H9 (cell line): ENCODE measurements around the gene PHACTR4. TPM values are rescaled to one million over a fixed set of nuclear protein-coding genes. Genes with fewer than 3 reads are reported as not detected.

Source experiments
- DNase-seq: peaks from one replicate; pipeline ENCODE4 v3.0.0-alpha.2; 2017
- H2AFZ ChIP-seq: one replicate; pipeline ENCODE4 v1.6.1; 2013; ENCODE audit warnings: mild to moderate bottlenecking, low read length, control low read depth, moderate library complexity
- H2AK5ac ChIP-seq: 2 replicates; pipeline ENCODE4 v1.6.1; 2013; ENCODE audit warnings: low read length, control low read depth, mixed read lengths; ENCODE audit not compliant: insufficient read length
- H2BK120ac ChIP-seq: one replicate; pipeline ENCODE4 v1.6.1; 2013; ENCODE audit warnings: low read depth, mild to moderate bottlenecking, low read length, control low read depth, inconsistent platforms; ENCODE audit not compliant: poor library complexity, severe bottlenecking
- H2BK12ac ChIP-seq: 2 replicates; pipeline ENCODE4 v1.6.1; 2013; ENCODE audit warnings: low read length, control low read depth, mixed read lengths, low read depth; ENCODE audit not compliant: insufficient read length
- H2BK15ac ChIP-seq: 2 replicates; pipeline ENCODE4 v1.6.1; 2013; ENCODE audit warnings: low read depth, low read length, control low read depth
- H2BK20ac ChIP-seq: one replicate; pipeline ENCODE4 v1.6.1; 2013; ENCODE audit warnings: low read depth, mild to moderate bottlenecking, low read length, control low read depth, inconsistent platforms; ENCODE audit not compliant: poor library complexity, severe bottlenecking
- H2BK5ac ChIP-seq: 2 replicates; pipeline ENCODE4 v1.6.1; 2013; ENCODE audit warnings: low read length, control low read depth, mixed read lengths; ENCODE audit not compliant: insufficient read length
- H3K14ac ChIP-seq: 2 replicates; pipeline ENCODE4 v1.6.1; 2013; ENCODE audit warnings: low read length, control low read depth; ENCODE audit not compliant: insufficient read depth
- H3K18ac ChIP-seq: 2 replicates; pipeline ENCODE4 v1.6.1; 2013; ENCODE audit warnings: low read depth, mild to moderate bottlenecking, mixed read lengths, low read length, control low read depth; ENCODE audit not compliant: insufficient read length
- H3K23ac ChIP-seq: 2 replicates; pipeline ENCODE4 v1.6.1; 2013; ENCODE audit warnings: low read length, control low read depth, mixed read lengths, low read depth; ENCODE audit not compliant: insufficient read length
- H3K23me2 ChIP-seq: 2 replicates; pipeline ENCODE4 v1.6.1; 2013; ENCODE audit warnings: low read depth, mild to moderate bottlenecking, mixed read lengths, low read length, control low read depth; ENCODE audit not compliant: insufficient read length, poor library complexity, severe bottlenecking
- H3K27ac ChIP-seq: 2 replicates; pipeline ENCODE4 v1.5.1; 2013; ENCODE audit warnings: low read length, control low read depth, mixed read lengths, low read depth; ENCODE audit not compliant: insufficient read length
- H3K27me3 ChIP-seq: 2 replicates; pipeline ENCODE4 v1.6.1; 2013; ENCODE audit warnings: low read length, control low read depth, inconsistent platforms; ENCODE audit not compliant: insufficient read depth
- H3K4ac ChIP-seq: 2 replicates; pipeline ENCODE4 v1.6.1; 2013; ENCODE audit warnings: low read depth, mild to moderate bottlenecking, control low read depth, inconsistent platforms, low read length, moderate library complexity
- H3K4me1 ChIP-seq: 2 replicates; pipeline ENCODE4 v1.6.1; 2013; ENCODE audit warnings: low read length, control low read depth, inconsistent platforms; ENCODE audit not compliant: insufficient read depth
- H3K4me2 ChIP-seq: 2 replicates; pipeline ENCODE4 v1.6.1; 2013; ENCODE audit warnings: low read length, control low read depth, mixed read lengths; ENCODE audit not compliant: insufficient read length, insufficient read depth
- H3K56ac ChIP-seq: 2 replicates; pipeline ENCODE4 v1.6.1; 2013; ENCODE audit warnings: low read depth, mild to moderate bottlenecking, mixed read lengths, low read length, control low read depth; ENCODE audit not compliant: insufficient read length
- H3K79me1 ChIP-seq: 2 replicates; pipeline ENCODE4 v1.6.1; 2013; ENCODE audit warnings: low read depth, mild to moderate bottlenecking, moderate library complexity, low read length, control low read depth, inconsistent platforms; ENCODE audit not compliant: insufficient read depth, poor library complexity, severe bottlenecking
- H3K79me2 ChIP-seq: 2 replicates; pipeline ENCODE4 v1.6.1; 2013; ENCODE audit warnings: low read length, control low read depth, inconsistent platforms; ENCODE audit not compliant: insufficient read depth
- H3K9ac ChIP-seq: 2 replicates; pipeline ENCODE4 v1.6.1; 2013; ENCODE audit warnings: low read length, control low read depth, mixed read lengths; ENCODE audit not compliant: insufficient read length; ENCODE audit errors: extremely low read depth
- H3K9me3 ChIP-seq: one replicate; pipeline ENCODE4 v1.6.1; 2013; ENCODE audit warnings: low read depth, low read length, inconsistent platforms; ENCODE audit not compliant: control insufficient read depth
- H3T11ph ChIP-seq: one replicate; pipeline ENCODE4 v1.6.1; 2013; ENCODE audit warnings: mild to moderate bottlenecking, low read length, control low read depth, inconsistent platforms
- H4K20me1 ChIP-seq: one replicate; pipeline ENCODE4 v1.6.1; 2013; ENCODE audit not compliant: control insufficient read depth, insufficient read length, insufficient read depth
- H4K5ac ChIP-seq: 2 replicates; pipeline ENCODE4 v1.6.1; 2013; ENCODE audit warnings: low read depth, mild to moderate bottlenecking, mixed read lengths, low read length, control low read depth; ENCODE audit not compliant: insufficient read length
- H4K8ac ChIP-seq: replicated peaks from 2 replicates; pipeline ENCODE4 v1.6.1; 2013; ENCODE audit warnings: low read length, control low read depth, mixed read lengths, low read depth; ENCODE audit not compliant: insufficient read length
- H4K91ac ChIP-seq: 2 replicates; pipeline ENCODE4 v1.6.1; 2013; ENCODE audit warnings: low read depth, mild to moderate bottlenecking, moderate library complexity, mixed read lengths, low read length, control low read depth; ENCODE audit not compliant: insufficient read length
- H3K27ac Mint-ChIP-seq, 3 experiments: 2 replicates in 2 of 3; 3 replicates in 1 of 3; pipeline ENCODE4 v1.8.0; 2020 to 2021; ENCODE audit warnings: mixed read lengths in 3 of 3, mild to moderate bottlenecking in 1 of 3, moderate library complexity in 1 of 3
- H3K27me3 Mint-ChIP-seq: 2 replicates; pipeline ENCODE4 v1.8.0; 2021; ENCODE audit warnings: low read depth, mild to moderate bottlenecking, moderate library complexity, mixed read lengths
- H3K36me3 Mint-ChIP-seq, 3 experiments: 2 replicates in 2 of 3; 3 replicates in 1 of 3; pipeline ENCODE4 v1.8.0; 2020 to 2021; ENCODE audit warnings: low read depth in 3 of 3, mixed read lengths in 3 of 3; ENCODE audit not compliant: insufficient read depth in 1 of 3
- H3K4me1 Mint-ChIP-seq, 2 experiments: 2 replicates each; pipeline ENCODE4 v1.8.0; 2020; ENCODE audit warnings: mixed read lengths in 2 of 2
- H3K4me3 Mint-ChIP-seq, 2 experiments: 2 replicates in 1 of 2; 3 replicates in 1 of 2; pipeline ENCODE4 v1.8.0; 2020 to 2021; ENCODE audit warnings: mild to moderate bottlenecking in 2 of 2, mixed read lengths in 2 of 2, moderate library complexity in 1 of 2
- H3K9me3 Mint-ChIP-seq, 2 experiments: 2 replicates in 1 of 2; 3 replicates in 1 of 2; pipeline ENCODE4 v1.8.0; 2020; ENCODE audit warnings: mild to moderate bottlenecking in 2 of 2, mixed read lengths in 2 of 2, moderate library complexity in 1 of 2
- CTCF ChIP-seq: fragments of 200-600 bp; sonication (generic); conservative IDR thresholded peaks from 3 replicates; pipeline ENCODE4 v1.8.0; 2021; ENCODE audit warnings: antibody characterized with exemption, mild to moderate bottlenecking
- WGBS: extraction: QIAGEN DNeasy Blood & Tissue Kit; methylation state at CpG from one replicate; pipeline ENCODE4 v1.1.7; 2013; ENCODE audit warnings: missing lambda C conversion rate, low lambda C conversion rate, mixed read lengths; ENCODE audit not compliant: insufficient read length; ENCODE audit errors: extremely low coverage; 5-methylcytosine and 5-hydroxymethylcytosine counted together
- total RNA-seq: library from RNA; stranded (reverse); gene quantifications from 2 replicates; pipeline ENCODE4 v1.2.1, GENCODE V29; 2021

The PHACTR4 gene
- total RNA-seq, 1 experiment from 2014 or later, result 54.0 TPM

- Histone ChIP-seq H2BK20ac (no peak overlapping the region), H2BK15ac (no peak overlapping the region), H4K91ac (no peak overlapping the region), H3K27ac (no peak overlapping the region), H4K8ac (no peak overlapping the region), H4K5ac (no peak overlapping the region), H3K4me2 (no peak overlapping the region), H2AK5ac (no peak overlapping the region), H2BK12ac (no peak overlapping the region), H3T11ph (no peak overlapping the region), H3K9me3 (no peaks in the 10 kb centered on the region), H3K79me1 (no peaks in the 10 kb centered on the region), H3K4me1 (no peaks in the 10 kb centered on the region), H3K79me2 (no peaks in the 10 kb centered on the region), H2BK120ac (no peak overlapping the region), H2AFZ (no peak overlapping the region), H3K18ac (no peak overlapping the region), H3K14ac (no peak overlapping the region), H3K4ac (no peak overlapping the region), H3K56ac (no peak overlapping the region), H3K23ac (no peak overlapping the region), H3K9ac (no peak overlapping the region), H2BK5ac (no peak overlapping the region), H3K23me2 (no peaks in the 10 kb centered on the region), H4K20me1 (no peaks in the 10 kb centered on the region), H3K27me3 (no peaks in the 10 kb centered on the region)
- Mint-ChIP-seq H3K27me3 (no peaks in the 10 kb centered on the region), H3K36me3 (peaks cover 24 to 80% (median 65%) of the 10 kb centered on the region in 3 experiments), H3K4me1 (no peaks in the 10 kb centered on the region), H3K27ac (peak overlapping the region in 1 of 3 experiments; percentile 12; a peak in 1 of 7 replicates), H3K9me3 (no peaks in the 10 kb centered on the region), H3K4me3 (no peak overlapping the region)
- WGBS, result no CpG with 5 or more reads among the region's 5 CpGs
- no peak for TF ChIP-seq CTCF
- DNase-seq, result no peak
Measured at GRCh38 chr1:28480308-28480707, 110.8 kb downstream of the PHACTR4 start.
